Hematopoietic multipotent progenitor cell (in vitro differentiated cells): ENCODE data around the gene MIPEP. TPM values are rescaled to one million over a fixed set of nuclear protein-coding genes. Genes with fewer than 3 reads are reported as not detected.

Source experiments
- DNase-seq, 3 donors: peaks; one replicate each; pipeline ENCODE4 v3.0.0-alpha.2; 2011 to 2015; ENCODE audit warnings: low read depth in 2 of 3, low spot score in 2 of 3
- small RNA-seq: library from RNA; depleted of rRNA; stranded (forward); fragments of <200 nt; gene quantifications from one replicate; pipeline ENCODE3, GENCODE V24; 2012
- total RNA-seq: library from RNA; depleted of rRNA; stranded (reverse); fragments of >200 nt; gene quantifications from one replicate; pipeline ENCODE4 v1.2.3, GENCODE V29; 2012

The MIPEP gene
- total RNA-seq, 1 donor = 7.8 TPM

- no peak for DNase-seq
Observed at GRCh38 chr13:23690668-23691067, 198.5 kb downstream of the MIPEP start.

GRCh38 chr13:23688336-23688735 is 200.9 kb downstream of the MIPEP start:
- DNase-seq = no peak

GRCh38 chr13:23687614-23688013 is 201.6 kb downstream of the MIPEP start:
- DNase-seq = no peak

GRCh38 chr13:23686948-23687347 is 202.3 kb downstream of the MIPEP start:
- DNase-seq = no peak

- no peak for DNase-seq
Observed at GRCh38 chr13:23685416-23685815, 203.8 kb downstream of the MIPEP start.

GRCh38 chr13:23684647-23685046 is 204.6 kb downstream of the MIPEP start:
- peak in 1 of 3 donors; percentile 7 for DNase-seq

- DNase-seq = no peak
Observed at GRCh38 chr13:23683084-23683483, 206.1 kb downstream of the MIPEP start.

GRCh38 chr13:23680845-23681669 is 208.1 kb downstream of the MIPEP start:
- DNase-seq = no peak

Small RNA genes lying within 50 kb of the gene (small RNA-seq; reads per million reads assigned to genes)
- gene MTCO3P2 = not detected

Other genes with a start within 250 kb of the MIPEP start
- not detected for gene C1QTNF9B, start 8.1 kb upstream of the MIPEP start, total RNA-seq